Activated CD8-positive, alpha-beta memory T cell treated with anti-CD3 and anti-CD28 coated beads, Interleukin-2, amount 50 U/mL, for 1 hour (primary cell): Measurements from ENCODE around the gene MED27.

Experiments used
- DNase-seq: peaks from one replicate; pipeline ENCODE4 v3.0.0-alpha.2; 2020; ENCODE audit errors: extremely low read depth

MED27 gene

GRCh38 chr9:131969469-131969989 is 110.1 kb downstream of the MED27 start:
- DNase-seq, result no peak

GRCh38 chr9:131968632-131969031 is 111.0 kb downstream of the MED27 start:
- DNase-seq, result no peak

DNA sequence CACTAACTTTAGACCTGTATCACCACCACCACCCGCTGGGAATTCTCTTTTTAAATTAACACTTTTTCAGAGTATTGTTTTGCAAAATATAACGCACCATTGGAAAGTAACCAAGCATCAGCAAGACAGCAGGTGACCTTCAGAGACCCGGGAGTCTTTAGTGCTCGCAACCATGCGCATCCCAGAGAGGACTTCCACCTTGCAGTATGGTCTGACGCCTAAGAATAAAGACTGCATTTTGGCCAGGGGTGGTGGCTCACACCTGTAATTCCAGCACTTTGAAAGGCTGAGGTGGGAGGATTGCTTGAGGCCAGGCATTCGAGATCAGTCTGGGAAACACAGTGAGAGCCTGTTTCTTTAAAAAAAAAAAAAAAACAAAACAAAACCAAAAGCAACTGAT is 113.8 kb downstream of the MED27 start:
- no peak for DNase-seq

DNA sequence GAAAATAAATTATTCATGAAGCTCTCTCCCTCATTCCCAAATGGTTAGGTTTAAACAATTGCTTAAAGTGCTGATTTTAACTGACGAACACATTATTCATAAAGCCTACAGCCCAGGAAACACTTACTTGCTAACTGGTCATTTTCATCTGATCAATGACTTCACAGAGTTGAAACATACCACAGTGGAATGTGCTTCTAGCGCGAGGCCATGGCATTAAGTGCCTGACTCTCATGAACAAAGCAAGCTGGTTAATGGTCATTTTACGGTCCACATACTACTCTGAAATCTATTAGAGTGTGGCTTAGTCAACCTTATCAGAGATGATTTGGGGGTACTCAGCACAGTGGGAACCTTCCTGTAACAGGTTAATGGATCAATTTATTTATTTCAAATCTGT is 114.6 kb downstream of the MED27 start:
- no peak for DNase-seq

GRCh38 chr9:131963072-131964030 is 116.3 kb downstream of the MED27 start:
- DNase-seq, result no peak

GRCh38 chr9:131961496-131961880 is 118.2 kb downstream of the MED27 start:
- no peak for DNase-seq

GRCh38 chr9:131960851-131961495 is 118.7 kb downstream of the MED27 start:
- no peak for DNase-seq

DNA sequence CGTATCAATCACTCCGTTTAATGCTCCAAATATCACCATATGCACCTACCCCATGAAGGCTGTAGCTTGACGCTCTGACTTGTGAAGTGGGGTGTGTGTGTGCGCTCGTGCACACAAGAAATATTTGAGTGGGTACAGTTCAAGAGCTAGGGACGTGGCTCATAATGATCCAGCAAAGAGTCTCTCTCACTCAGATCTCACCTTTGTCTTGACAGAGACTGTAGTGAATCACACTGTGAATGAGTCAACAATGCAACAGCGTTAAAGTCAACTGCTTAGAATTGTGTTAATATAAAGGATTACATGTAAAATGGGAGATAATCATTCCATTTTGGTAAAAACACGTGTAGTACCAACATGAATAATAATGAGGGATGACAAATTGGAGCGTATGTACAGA is 119.4 kb downstream of the MED27 start:
- no peak for DNase-seq

GRCh38 chr9:131959887-131960286 is 119.8 kb downstream of the MED27 start:
- DNase-seq, result no peak

DNA sequence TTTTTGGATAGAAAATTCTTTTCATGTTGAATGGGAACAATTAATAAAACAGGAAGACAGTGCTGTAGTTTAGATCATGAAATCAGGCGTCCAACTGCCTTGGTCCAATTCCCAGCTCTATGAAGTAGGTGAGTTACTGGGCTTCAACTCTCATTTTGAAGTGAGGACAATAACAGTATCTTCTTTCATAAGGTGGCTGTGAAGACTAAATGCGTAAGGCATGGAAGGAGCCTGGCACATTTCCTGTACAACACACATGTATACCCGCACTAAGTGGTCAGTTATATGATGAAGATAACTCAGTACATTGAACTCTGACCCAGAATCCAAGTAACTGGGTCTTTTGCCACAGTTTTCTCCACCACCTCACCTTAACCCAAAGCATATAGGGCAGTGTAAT is 120.6 kb downstream of the MED27 start:
- no peak for DNase-seq

- no peak for DNase-seq
Observed at GRCh38 chr9:131954299-131954698, 125.4 kb downstream of the MED27 start.

GRCh38 chr9:131951905-131952304 is 127.8 kb downstream of the MED27 start:
- no peak for DNase-seq

GRCh38 chr9:131951155-131951554 is 128.5 kb downstream of the MED27 start:
- no peak for DNase-seq

- no peak for DNase-seq
Observed at GRCh38 chr9:131950487-131950886, 129.2 kb downstream of the MED27 start.

DNA sequence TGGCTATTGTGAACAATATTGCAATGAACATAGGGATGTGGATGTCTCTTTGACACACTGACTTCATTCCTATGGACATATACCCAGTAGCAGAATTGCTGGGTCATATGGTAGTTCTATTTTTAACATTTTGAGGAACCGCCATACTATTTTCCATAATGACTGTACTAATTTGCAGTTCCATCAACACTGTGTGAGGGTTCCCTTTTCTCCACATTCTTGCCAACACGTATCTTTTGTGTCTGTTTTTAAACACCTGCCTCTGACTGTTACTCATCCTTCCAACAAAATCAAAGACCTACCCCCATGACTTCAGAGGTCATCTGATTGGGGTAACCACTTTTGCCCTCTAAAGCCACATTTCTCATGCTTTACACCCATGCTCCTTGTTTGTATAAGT is 133.5 kb downstream of the MED27 start:
- no peak for DNase-seq

- no peak for DNase-seq
Observed at GRCh38 chr9:131943351-131943841, 136.3 kb downstream of the MED27 start.

GRCh38 chr9:131942146-131942720 is 137.4 kb downstream of the MED27 start:
- no peak for DNase-seq

DNA sequence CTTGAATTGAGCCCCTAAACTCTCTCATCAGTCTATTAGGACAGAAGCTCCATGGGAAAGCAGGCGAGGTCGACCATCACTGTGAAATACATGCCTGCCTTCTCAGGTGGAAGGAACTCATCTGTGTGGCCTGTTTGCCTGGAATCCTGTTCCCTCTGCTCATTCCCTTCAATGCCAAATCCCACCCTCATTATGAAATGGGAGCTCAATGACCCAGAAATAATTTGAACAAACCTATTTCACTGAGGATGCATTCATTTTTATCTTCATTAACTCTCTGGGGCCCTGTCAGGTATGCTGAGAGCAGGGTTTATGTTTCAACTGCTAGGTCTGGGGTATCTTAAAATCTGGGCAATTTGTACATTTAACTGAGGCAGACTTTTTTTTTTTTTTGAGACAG is 142.2 kb downstream of the MED27 start:
- no peak for DNase-seq

- DNase-seq, result no peak
Observed at GRCh38 chr9:131936929-131937328, 142.7 kb downstream of the MED27 start.

DNA sequence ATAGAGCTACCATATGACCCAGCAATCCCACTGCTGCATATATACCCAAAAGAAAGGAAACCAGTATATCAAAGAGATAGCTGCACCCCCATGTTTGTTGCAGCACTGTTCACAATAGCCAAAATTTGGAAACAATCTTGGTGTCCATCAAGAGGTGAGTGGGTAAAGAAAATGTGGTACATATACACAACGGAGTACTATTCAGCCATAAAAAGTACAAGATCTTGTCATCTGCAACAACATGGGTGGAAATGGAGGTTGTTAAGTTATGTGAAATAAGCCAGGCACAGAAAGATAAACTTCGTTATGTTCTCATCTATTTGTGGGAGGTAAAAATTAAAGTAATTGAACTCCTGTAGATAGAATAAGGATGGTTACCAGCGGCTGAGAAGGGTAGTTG is 145.0 kb downstream of the MED27 start:
- no peak for DNase-seq

GRCh38 chr9:131927091-131927490 is 152.6 kb downstream of the MED27 start:
- no peak for DNase-seq

GRCh38 chr9:131926360-131926922 is 153.2 kb downstream of the MED27 start:
- no peak for DNase-seq
